ENCODE measurements around the gene SAT2. TPM values are rescaled to one million over a fixed set of nuclear protein-coding genes. Genes with fewer than 3 reads are reported as not detected.

SAT2 gene
- total and polyA plus RNA-seq, 2 of the 13 experiments (the other 11 are each of a cell fraction or from before 2014, with no cell fraction given), result 37.6 to 93.7 TPM

GRCh38 chr17:7627250-7628121 lies at the start of gene SAT2 (continued):
- TF ChIP-seq SNAPC5 (CRISPR knock-in tag; IDR thresholded peaks at IDR 0.05; ENCODE audit: borderline replicate concordance), result no peak
- no peak for TF ChIP-seq DR1 (CRISPR knock-in tag; IDR thresholded peaks at IDR 0.05)
- TF ChIP-seq HNRNPH1 (optimal IDR thresholded peaks at IDR 0.05; ENCODE audit: low read depth, low read length), result no peak
- no peak for TF ChIP-seq SNAPC4 (CRISPR knock-in tag; IDR thresholded peaks at IDR 0.05)
- peak; percentile 71; the same call in 1 of the 2 replicates for TF ChIP-seq YEATS4 (CRISPR knock-in tag; IDR thresholded peaks at IDR 0.05; ENCODE audit: borderline replicate concordance)
- TF ChIP-seq IRX3 (CRISPR knock-in tag; IDR thresholded peaks at IDR 0.05; ENCODE audit: borderline replicate concordance, low read depth), result no peak
- TF ChIP-seq SOX13 (IDR thresholded peaks at IDR 0.05), result no peak
- peak in 1 of 2 experiments; percentile 27; a peak in 1 of 4 replicates for TF ChIP-seq SOX13 (CRISPR knock-in tag; conservative IDR thresholded peaks at IDR 0.05 in 1 of 2, IDR thresholded peaks at IDR 0.05 in 1 of 2)
- no peak for TF ChIP-seq TERF1 (CRISPR knock-in tag; IDR thresholded peaks at IDR 0.05)
- TF ChIP-seq ZNF737 (CRISPR knock-in tag; IDR thresholded peaks at IDR 0.05; ENCODE audit: borderline replicate concordance), result no peak
- no peak for TF ChIP-seq TCF7L2 (IDR thresholded peaks at IDR 0.05; ENCODE audit: low read depth, low read length)
- TF ChIP-seq MYPOP (CRISPR knock-in tag; IDR thresholded peaks at IDR 0.05), result no peak

Measured in HepG2 (cell line).